ENCODE measurements around the gene HAO2. TPM values are rescaled to one million over a fixed set of nuclear protein-coding genes. Genes with fewer than 3 reads are reported as not detected.

Gene HAO2
- total RNA-seq, 2 experiments from 2014 or later: not detected

- Histone ChIP-seq H3K27ac (ENCODE audit: low read depth in 1 of 2, low read length in 2 of 2) (no peak overlapping the region), H3K36me3 (ENCODE audit: insufficient read depth, low read length) (no peaks in the 10 kb centered on the region), H3K27me3 (ENCODE audit: control insufficient read depth in 1 of 2, insufficient read depth in 2 of 2, low read length in 2 of 2) (peaks cover 0 to 3% of the 10 kb centered on the region in 2 experiments), H3K4me3 (ENCODE audit: low read length) (no peak overlapping the region), H3K9me3 (ENCODE audit: control insufficient read depth in 1 of 2, insufficient read depth in 1 of 2, low read length in 2 of 2) (peaks cover 0 to 7% of the 10 kb centered on the region in 2 experiments), H3K4me1 (ENCODE audit: insufficient read depth, low read length) (no peaks in the 10 kb centered on the region)
- no peak for DNase-seq
- intact Hi-C loops (cut with DNase I, micrococcal nuclease): no loop called here
- Mint-ChIP-seq H3K36me3 (ENCODE audit: low read depth) (no peaks in the 10 kb centered on the region), H3K27me3 (peaks cover 23% of the 10 kb centered on the region), H3K27ac (no peak overlapping the region), H3K4me1 (ENCODE audit: low read depth) (no peaks in the 10 kb centered on the region), H3K9me3 (peaks cover 10% of the 10 kb centered on the region), H3K4me3 (no peak overlapping the region)
- CTCF ChIA-PET: no interaction called here
- POLR2A ChIA-PET: no interaction called here
- no peak for TF ChIP-seq CTCF (IDR thresholded peaks at IDR 0.05)
- ATAC-seq (ENCODE audit: poor library complexity): no peak
These were observed 36.2 kb downstream of the HAO2 start for GRCh38 chr1:119404736-119405135.

GRCh38 chr1:119409731-119410130, 41.1 kb downstream of the HAO2 start:
- TF ChIP-seq CTCF (IDR thresholded peaks at IDR 0.05): no peak
- Histone ChIP-seq H3K27ac (ENCODE audit: low read depth in 1 of 2, low read length in 2 of 2) (no peak overlapping the region), H3K4me1 (ENCODE audit: insufficient read depth, low read length) (no peaks in the 10 kb centered on the region), H3K4me3 (ENCODE audit: low read length) (no peak overlapping the region), H3K36me3 (ENCODE audit: insufficient read depth, low read length) (no peaks in the 10 kb centered on the region), H3K27me3 (ENCODE audit: control insufficient read depth in 1 of 2, insufficient read depth in 2 of 2, low read length in 2 of 2) (no peaks in the 10 kb centered on the region), H3K9me3 (ENCODE audit: control insufficient read depth in 1 of 2, insufficient read depth in 1 of 2, low read length in 2 of 2) (peaks cover 0 to 7% of the 10 kb centered on the region in 2 experiments)
- H3K27me3 Mint-ChIP-seq: no peaks in the 10 kb centered on the region
- DNase-seq (no peak), ATAC-seq (ENCODE audit: poor library complexity) (no peak)
- intact Hi-C loops (cut with DNase I, micrococcal nuclease): no loop called here
- ChIA-PET POLR2A (no interaction called here), CTCF (no interaction called here)
- H3K36me3 Mint-ChIP-seq (ENCODE audit: low read depth): no peaks in the 10 kb centered on the region
- H3K27ac Mint-ChIP-seq: no peak overlapping the region
- H3K4me3 Mint-ChIP-seq: no peak overlapping the region
- H3K4me1 Mint-ChIP-seq (ENCODE audit: low read depth): no peaks in the 10 kb centered on the region
- H3K9me3 Mint-ChIP-seq: peaks cover 2% of the 10 kb centered on the region

- POLR2A ChIA-PET: no interaction called here
- Mint-ChIP-seq H3K9me3 (peaks cover 2% of the 10 kb centered on the region), H3K27me3 (no peaks in the 10 kb centered on the region), H3K4me1 (ENCODE audit: low read depth) (no peaks in the 10 kb centered on the region), H3K27ac (no peak overlapping the region), H3K4me3 (no peak overlapping the region), H3K36me3 (ENCODE audit: low read depth) (no peaks in the 10 kb centered on the region)
- H3K4me1 ChIP-seq (ENCODE audit: insufficient read depth, low read length): no peaks in the 10 kb centered on the region
- H3K9me3 ChIP-seq (ENCODE audit: control insufficient read depth in 1 of 2, insufficient read depth in 1 of 2, low read length in 2 of 2): no peaks in the 10 kb centered on the region
- CTCF ChIA-PET: no interaction called here
- no peaks in the 10 kb centered on the region for H3K27me3 ChIP-seq (ENCODE audit: control insufficient read depth in 1 of 2, insufficient read depth in 2 of 2, low read length in 2 of 2)
- no peak overlapping the region for H3K4me3 ChIP-seq (ENCODE audit: low read length)
- no peak for ATAC-seq (ENCODE audit: poor library complexity)
- TF ChIP-seq CTCF (IDR thresholded peaks at IDR 0.05): no peak
- DNase-seq: no peak
- intact Hi-C loops (cut with DNase I, micrococcal nuclease): no loop called here
- no peaks in the 10 kb centered on the region for H3K36me3 ChIP-seq (ENCODE audit: insufficient read depth, low read length)
- H3K27ac ChIP-seq (ENCODE audit: low read depth in 1 of 2, low read length in 2 of 2): no peak overlapping the region
These were observed 42.4 kb downstream of the HAO2 start for GRCh38 chr1:119410961-119411360.
